HEK293 (cell line): ENCODE data around the gene CACNB2.

Experiments
- CTCF ChIA-PET: fragments of 350-600 bp; formaldehyde crosslinking; extraction: SDS; loops from one replicate; lab custom pipeline; 2021; ENCODE audit warnings: antibody characterized with exemption; lab: Yijun Ruan, JAX
- POLR2A ChIA-PET: fragments of 300-600 bp; formaldehyde crosslinking; extraction: SDS; loops from one replicate; lab custom pipeline; 2020; ENCODE audit warnings: antibody characterized with exemption, inconsistent platforms; lab: Yijun Ruan, JAX
- H3K27ac ChIP-seq: fragments of 200-500 bp; sonication (Bioruptor generic); 2 replicates; pipeline ENCODE4 v1.5.1; 2014; ENCODE audit warnings: low read depth, low read length, control low read depth, inconsistent platforms; ENCODE audit errors: extremely low read depth
- H3K36me3 ChIP-seq, 2 experiments: fragments of 200-500 bp in 1 of 2; sonication (Bioruptor generic) in 1 of 2; 1 replicate in 1 of 2; 2 replicates in 1 of 2; pipeline ENCODE4 v1.5.1; 2014 to 2017; ENCODE audit warnings: inconsistent platforms in 2 of 2, low read length in 2 of 2; ENCODE audit not compliant: control insufficient read depth in 2 of 2, insufficient read depth in 1 of 2
- H3K4me1 ChIP-seq: fragments of 200-500 bp; sonication (Bioruptor generic); 2 replicates; pipeline ENCODE4 v1.5.1; 2014; ENCODE audit warnings: mild to moderate bottlenecking, low read length, inconsistent platforms; ENCODE audit not compliant: control insufficient read depth, insufficient read depth
- H3K4me3 ChIP-seq: 2 replicates; pipeline ENCODE4 v1.5.1; 2011; ENCODE audit warnings: low read depth, mild to moderate bottlenecking, control low read depth, low read length, moderate library complexity
- H3K9me3 ChIP-seq: fragments of 200-500 bp; sonication (Bioruptor generic); 2 replicates; pipeline ENCODE4 v1.5.1; 2014; ENCODE audit warnings: low read depth, low read length, inconsistent platforms; ENCODE audit not compliant: control insufficient read depth, insufficient read depth
- GLIS1 ChIP-seq: fragments of 450-650 bp; formaldehyde crosslinking; IDR thresholded peaks from 2 replicates; pipeline ENCODE4 v1.5.1; 2016; ENCODE audit warnings: missing biosample characterization, missing genetic modification characterization
- GLIS2 ChIP-seq: fragments of 450-650 bp; formaldehyde crosslinking; IDR thresholded peaks from 2 replicates; pipeline ENCODE4 v1.5.1; 2016; ENCODE audit warnings: missing biosample characterization, missing genetic modification characterization
- KLF8 ChIP-seq: fragments of 450-650 bp; formaldehyde crosslinking; IDR thresholded peaks from 2 replicates; pipeline ENCODE4 v1.5.1; 2016; ENCODE audit warnings: missing biosample characterization, missing genetic modification characterization
- MZF1 ChIP-seq: fragments of 450-650 bp; formaldehyde crosslinking; IDR thresholded peaks from 2 replicates; pipeline ENCODE4 v1.5.1; 2017; ENCODE audit warnings: missing biosample characterization, missing genetic modification characterization, borderline replicate concordance
- PRDM1 ChIP-seq: fragments of 450-650 bp; formaldehyde crosslinking; IDR thresholded peaks from 2 replicates; pipeline ENCODE4; 2016; ENCODE audit warnings: missing biosample characterization, missing genetic modification characterization
- SP2 ChIP-seq: fragments of 450-650 bp; formaldehyde crosslinking; IDR thresholded peaks from 2 replicates; pipeline ENCODE4 v1.5.1; 2016; ENCODE audit warnings: missing biosample characterization, missing genetic modification characterization
- SP3 ChIP-seq: fragments of 450-650 bp; formaldehyde crosslinking; IDR thresholded peaks from 2 replicates; pipeline ENCODE4 v1.5.1; 2016; ENCODE audit warnings: missing biosample characterization, missing genetic modification characterization
- TCF7L2 ChIP-seq: IDR thresholded peaks from 2 replicates; pipeline ENCODE4 v1.6.1; 2011; ENCODE audit warnings: low read depth, mild to moderate bottlenecking, inconsistent platforms, low read length, moderate library complexity, borderline replicate concordance
- ZBTB10 ChIP-seq: fragments of 450-650 bp; formaldehyde crosslinking; IDR thresholded peaks from 2 replicates; pipeline ENCODE4 v1.5.1; 2016; ENCODE audit warnings: missing biosample characterization, missing genetic modification characterization
- ZBTB49 ChIP-seq: fragments of 450-650 bp; formaldehyde crosslinking; IDR thresholded peaks from 2 replicates; pipeline ENCODE4 v1.5.1; 2016; ENCODE audit warnings: missing biosample characterization, missing genetic modification characterization, low read depth
- ZFHX2 ChIP-seq: fragments of 450-650 bp; formaldehyde crosslinking; conservative IDR thresholded peaks from 2 replicates; pipeline ENCODE4 v1.5.1; 2016; ENCODE audit warnings: missing biosample characterization, missing genetic modification characterization
- ZIC2 ChIP-seq: fragments of 450-650 bp; formaldehyde crosslinking; IDR thresholded peaks from 2 replicates; pipeline ENCODE4 v1.5.1; 2016; ENCODE audit warnings: missing biosample characterization, missing genetic modification characterization
- ZNF132 ChIP-seq: fragments of 450-650 bp; formaldehyde crosslinking; IDR thresholded peaks from 2 replicates; pipeline ENCODE4 v1.5.1; 2017; ENCODE audit warnings: missing biosample characterization, missing genetic modification characterization, borderline replicate concordance
- ZNF19 ChIP-seq: fragments of 450-650 bp; formaldehyde crosslinking; IDR thresholded peaks from 2 replicates; pipeline ENCODE4; 2016; ENCODE audit warnings: missing biosample characterization, missing genetic modification characterization, low read depth
- ZNF2 ChIP-seq: fragments of 450-650 bp; formaldehyde crosslinking; IDR thresholded peaks from 2 replicates; pipeline ENCODE4 v1.5.1; 2016; ENCODE audit warnings: missing biosample characterization, missing genetic modification characterization
- ZNF280C ChIP-seq: fragments of 450-650 bp; formaldehyde crosslinking; IDR thresholded peaks from 2 replicates; pipeline ENCODE4 v1.5.1; 2016; ENCODE audit warnings: missing biosample characterization, missing genetic modification characterization
- ZNF324 ChIP-seq: fragments of 450-650 bp; formaldehyde crosslinking; IDR thresholded peaks from 2 replicates; pipeline ENCODE4 v1.5.1; 2016; ENCODE audit warnings: missing biosample characterization, missing genetic modification characterization
- ZNF335 ChIP-seq: fragments of 450-650 bp; formaldehyde crosslinking; conservative IDR thresholded peaks from 2 replicates; pipeline ENCODE4 v1.5.1; 2016; ENCODE audit warnings: missing biosample characterization, missing genetic modification characterization
- ZNF341 ChIP-seq: fragments of 450-650 bp; formaldehyde crosslinking; IDR thresholded peaks from 2 replicates; pipeline ENCODE4; 2016; ENCODE audit warnings: low read depth, missing biosample characterization, missing genetic modification characterization
- ZNF394 ChIP-seq: fragments of 450-650 bp; formaldehyde crosslinking; IDR thresholded peaks from 2 replicates; pipeline ENCODE4 v1.5.1; 2016; ENCODE audit warnings: missing biosample characterization, missing genetic modification characterization, mild to moderate bottlenecking, moderate library complexity, borderline replicate concordance
- ZNF433 ChIP-seq: fragments of 450-650 bp; formaldehyde crosslinking; IDR thresholded peaks from 2 replicates; pipeline ENCODE4 v1.5.1; 2016; ENCODE audit warnings: missing biosample characterization, missing genetic modification characterization, low read depth
- ZNF514 ChIP-seq: fragments of 450-650 bp; formaldehyde crosslinking; IDR thresholded peaks from 2 replicates; pipeline ENCODE4 v1.5.1; 2016; ENCODE audit warnings: missing biosample characterization, missing genetic modification characterization
- ZNF571 ChIP-seq: fragments of 450-650 bp; formaldehyde crosslinking; IDR thresholded peaks from 2 replicates; pipeline ENCODE4 v1.5.0; 2017; ENCODE audit warnings: missing biosample characterization, missing genetic modification characterization
- ZNF639 ChIP-seq: fragments of 450-650 bp; formaldehyde crosslinking; IDR thresholded peaks from 2 replicates; pipeline ENCODE4 v1.5.1; 2016; ENCODE audit warnings: missing biosample characterization, missing genetic modification characterization
- ZNF792 ChIP-seq: fragments of 450-650 bp; formaldehyde crosslinking; IDR thresholded peaks from 2 replicates; pipeline ENCODE4 v1.5.1; 2016; ENCODE audit warnings: missing biosample characterization, missing genetic modification characterization
- ZNF843 ChIP-seq: fragments of 450-650 bp; formaldehyde crosslinking; IDR thresholded peaks from 2 replicates; pipeline ENCODE4 v1.5.1; 2016; ENCODE audit warnings: missing biosample characterization, missing genetic modification characterization
- ZXDB ChIP-seq: fragments of 450-650 bp; formaldehyde crosslinking; IDR thresholded peaks from 2 replicates; pipeline ENCODE4 v1.5.1; 2016; ENCODE audit warnings: missing biosample characterization, missing genetic modification characterization

CACNB2 gene

GRCh38 chr10:18140957-18141845 is 977 bp downstream of the CACNB2 start (continued):
- TF ChIP-seq ZBTB49 (tag by site-specific recombination): no peak
- no peak for TF ChIP-seq ZNF2 (tag by site-specific recombination)
- peak; percentile 10; the same call in 1 of the 2 replicates for TF ChIP-seq ZXDB (tag by site-specific recombination)
- TF ChIP-seq GLIS2: peak; percentile 40; the same call in 1 of the 2 replicates
- 0 out of 2 replicates have a peak, but pooled peaks have one; percentile 23 for TF ChIP-seq GLIS1 (tag by site-specific recombination)
- TF ChIP-seq ZNF19 (tag by site-specific recombination): no peak
- peak; percentile 70 for TF ChIP-seq ZNF335 (tag by site-specific recombination)
- TF ChIP-seq ZNF341 (tag by site-specific recombination): peak; percentile 68; the same call in 1 of the 2 replicates
- TF ChIP-seq KLF8 (tag by site-specific recombination): 0 out of 2 replicates have a peak, but pooled peaks have one; percentile 26
- peak; percentile 23; the same call in 1 of the 2 replicates for TF ChIP-seq ZBTB10 (tag by site-specific recombination)
- TF ChIP-seq SP3 (tag by site-specific recombination): peak; percentile 19; the same call in 1 of the 2 replicates
- TF ChIP-seq ZFHX2 (tag by site-specific recombination): peak; percentile 53; the same call in 1 of the 2 replicates
- TF ChIP-seq MZF1 (tag by site-specific recombination): peak; percentile 45; the same call in 1 of the 2 replicates
- TF ChIP-seq ZNF843 (tag by site-specific recombination): no peak
- TF ChIP-seq PRDM1: peak; percentile 94
- no peak for TF ChIP-seq TCF7L2

- no peaks in the 10 kb centered on the region for H3K36me3 ChIP-seq
- no peak overlapping the region for H3K27ac ChIP-seq
- no peak overlapping the region for H3K4me3 ChIP-seq
- H3K4me1 ChIP-seq: no peaks in the 10 kb centered on the region
- no peaks in the 10 kb centered on the region for H3K9me3 ChIP-seq
- POLR2A ChIA-PET: no interaction called here
- no peak for TF ChIP-seq ZNF394 (tag by site-specific recombination)
- TF ChIP-seq ZNF639 (tag by site-specific recombination): no peak
- no peak for TF ChIP-seq SP2 (tag by site-specific recombination)
- no peak for TF ChIP-seq ZNF324 (tag by site-specific recombination)
- TF ChIP-seq ZNF514 (tag by site-specific recombination): no peak
- no peak for TF ChIP-seq ZNF433
- TF ChIP-seq ZNF132 (tag by site-specific recombination): no peak
- TF ChIP-seq ZNF792: no peak
- TF ChIP-seq ZNF280C (tag by site-specific recombination): no peak
- no peak for TF ChIP-seq ZIC2
- TF ChIP-seq ZNF571: no peak
- CTCF ChIA-PET: no interaction called here
Measured at GRCh38 chr10:18142151-18142550, 1.9 kb downstream of the CACNB2 start.
